Measurements from ENCODE around the gene RANBP10.

GRCh38 chr16:67699265-67699664 lies 107.1 kb downstream of the RANBP10 start:
- TF ChIP-seq CTCF (IDR thresholded peaks at IDR 0.05; ENCODE audit: insufficient read depth, low read length, poor library complexity, severe bottlenecking), result no peak
- no peak for TF ChIP-seq EZH2phosphoT487 (conservative IDR thresholded peaks at IDR 0.05; ENCODE audit: low read length)
